Stimulated activated naive CD8-positive, alpha-beta T cell treated with anti-CD3 and anti-CD28 coated beads, Interleukin-15, amount 100 ng/mL, for 72 hours (primary cell): Measurements from ENCODE around the gene OSTF1.

Experiments
- ATAC-seq: fragments of 150-1000 bp; cut with Tn5 transposase; 2 replicates; pipeline ENCODE4 v1.10.0; 2021; ENCODE audit warnings: mild to moderate bottlenecking, moderate library complexity
- DNase-seq, 2 donors: peaks; one replicate each; pipeline ENCODE4 v3.0.0; 2021 to 2022
- H3K27ac Mint-ChIP-seq, 2 donors: one replicate each; pipeline ENCODE4 v1.8.0; 2022; ENCODE audit warnings: mild to moderate bottlenecking in 2 of 2, mixed read lengths in 2 of 2, moderate library complexity in 2 of 2
- H3K27me3 Mint-ChIP-seq: one replicate; pipeline ENCODE4 v1.8.0; 2022; ENCODE audit warnings: mixed read lengths
- H3K4me1 Mint-ChIP-seq: one replicate; pipeline ENCODE4 v1.8.0; 2022; ENCODE audit warnings: mild to moderate bottlenecking, mixed read lengths
- H3K4me3 Mint-ChIP-seq, 2 donors: one replicate each; pipeline ENCODE4 v1.8.0; 2022; ENCODE audit warnings: mild to moderate bottlenecking in 2 of 2, mixed read lengths in 2 of 2, moderate library complexity in 1 of 2
- H3K9me3 Mint-ChIP-seq, 2 donors: one replicate each; pipeline ENCODE4 v1.8.0; 2022; ENCODE audit warnings: mixed read lengths in 2 of 2

OSTF1 gene

GRCh38 chr9:75186767-75187380 is 98.6 kb downstream of the OSTF1 start:
- Mint-ChIP-seq H3K4me3 (no peak overlapping the region), H3K9me3 (no peaks in the 10 kb centered on the region), H3K4me1 (peaks cover 14% of the 10 kb centered on the region), H3K27ac (no peak overlapping the region), H3K27me3 (no peaks in the 10 kb centered on the region)
- ATAC-seq (no peak), DNase-seq (no peak)

GRCh38 chr9:75188756-75189155 is 100.4 kb downstream of the OSTF1 start:
- Mint-ChIP-seq H3K4me1 (peaks cover 14% of the 10 kb centered on the region), H3K27me3 (no peaks in the 10 kb centered on the region), H3K27ac (no peak overlapping the region), H3K9me3 (no peaks in the 10 kb centered on the region), H3K4me3 (no peak overlapping the region)
- no peak for DNase-seq
- peak; percentile 94 for ATAC-seq

GRCh38 chr9:75190762-75191161 is 102.4 kb downstream of the OSTF1 start:
- DNase-seq (no peak), ATAC-seq (no peak)
- no peaks in the 10 kb centered on the region for H3K9me3 Mint-ChIP-seq
- no peaks in the 10 kb centered on the region for H3K27me3 Mint-ChIP-seq
- H3K4me1 Mint-ChIP-seq, result peaks cover 11% of the 10 kb centered on the region
- H3K27ac Mint-ChIP-seq, result no peak overlapping the region
- H3K4me3 Mint-ChIP-seq, result no peak overlapping the region
